Measurements from ENCODE around the gene ZNF326.

Gene ZNF326

GRCh38 chr1:89994805-89995597, at the start of gene ZNF326:
ZNF326 (plus strand) TSS chr1:89995110; CDS start chr1:89995258, 148 bp downstream.
- H3K27me3 ChIP-seq (ENCODE audit: control insufficient read depth in 2 of 2, insufficient read depth in 2 of 2, low read length in 2 of 2) = no peaks in the 10 kb centered on the region
- no peaks in the 10 kb centered on the region for H3K9me3 ChIP-seq (ENCODE audit: control insufficient read depth in 2 of 2, low read length in 2 of 2)
- H3K9ac ChIP-seq (ENCODE audit: low read depth in 1 of 2, low read length in 2 of 2) = peak within 1 kb of the TSS; percentile 94 to 95
- peak within 1 kb of the TSS; percentile 92 to 97 for H3K4me3 ChIP-seq (ENCODE audit: low read length in 2 of 2)
- peak within 1 kb of the TSS; percentile 97 to 100 for H3K27ac ChIP-seq (ENCODE audit: low read depth in 2 of 2, low read length in 2 of 2)
- H3K4me1 ChIP-seq (ENCODE audit: control insufficient read depth in 2 of 2, insufficient read depth in 2 of 2, low read length in 2 of 2) = peaks cover 30 to 46% of the 10 kb centered on the region in 2 donors
- H3K36me3 ChIP-seq (ENCODE audit: control insufficient read depth in 2 of 2, insufficient read depth in 2 of 2, low read length in 2 of 2) = peaks cover 7 to 8% of the 10 kb centered on the region in 2 donors

- no peak overlapping the region for H3K4me3 ChIP-seq (ENCODE audit: low read length in 2 of 2)
- no peaks in the 10 kb centered on the region for H3K27me3 ChIP-seq (ENCODE audit: control insufficient read depth in 2 of 2, insufficient read depth in 2 of 2, low read length in 2 of 2)
- peaks cover 6 to 37% of the 10 kb centered on the region in 2 donors for H3K4me1 ChIP-seq (ENCODE audit: control insufficient read depth in 2 of 2, insufficient read depth in 2 of 2, low read length in 2 of 2)
- H3K9me3 ChIP-seq (ENCODE audit: control insufficient read depth in 2 of 2, low read length in 2 of 2) = no peaks in the 10 kb centered on the region
- H3K36me3 ChIP-seq (ENCODE audit: control insufficient read depth in 2 of 2, insufficient read depth in 2 of 2, low read length in 2 of 2) = no peaks in the 10 kb centered on the region
- H3K9ac ChIP-seq (ENCODE audit: low read depth in 1 of 2, low read length in 2 of 2) = no peak overlapping the region
- no peak overlapping the region for H3K27ac ChIP-seq (ENCODE audit: low read depth in 2 of 2, low read length in 2 of 2)
Measured at GRCh38 chr1:89945852-89946476, 48.9 kb upstream of the ZNF326 start.

- Histone ChIP-seq H3K36me3 (ENCODE audit: control insufficient read depth in 2 of 2, insufficient read depth in 2 of 2, low read length in 2 of 2) (no peaks in the 10 kb centered on the region), H3K27ac (ENCODE audit: low read depth in 2 of 2, low read length in 2 of 2) (no peak overlapping the region), H3K9me3 (ENCODE audit: control insufficient read depth in 2 of 2, low read length in 2 of 2) (no peaks in the 10 kb centered on the region), H3K9ac (ENCODE audit: low read depth in 1 of 2, low read length in 2 of 2) (no peak overlapping the region), H3K4me3 (ENCODE audit: low read length in 2 of 2) (no peak overlapping the region), H3K27me3 (ENCODE audit: control insufficient read depth in 2 of 2, insufficient read depth in 2 of 2, low read length in 2 of 2) (no peaks in the 10 kb centered on the region), H3K4me1 (ENCODE audit: control insufficient read depth in 2 of 2, insufficient read depth in 2 of 2, low read length in 2 of 2) (peaks cover 6 to 37% of the 10 kb centered on the region in 2 donors)
Measured at GRCh38 chr1:89946532-89946931, 48.4 kb upstream of the ZNF326 start.

- H3K27ac ChIP-seq (ENCODE audit: low read depth in 2 of 2, low read length in 2 of 2) = no peak overlapping the region
- H3K4me1 ChIP-seq (ENCODE audit: control insufficient read depth in 2 of 2, insufficient read depth in 2 of 2, low read length in 2 of 2) = peaks cover 5 to 29% of the 10 kb centered on the region in 2 donors
- no peaks in the 10 kb centered on the region for H3K27me3 ChIP-seq (ENCODE audit: control insufficient read depth in 2 of 2, insufficient read depth in 2 of 2, low read length in 2 of 2)
- no peak overlapping the region for H3K9ac ChIP-seq (ENCODE audit: low read depth in 1 of 2, low read length in 2 of 2)
- H3K36me3 ChIP-seq (ENCODE audit: control insufficient read depth in 2 of 2, insufficient read depth in 2 of 2, low read length in 2 of 2) = no peaks in the 10 kb centered on the region
- H3K9me3 ChIP-seq (ENCODE audit: control insufficient read depth in 2 of 2, low read length in 2 of 2) = no peaks in the 10 kb centered on the region
- H3K4me3 ChIP-seq (ENCODE audit: low read length in 2 of 2) = no peak overlapping the region
Measured at GRCh38 chr1:89948722-89949345, 46.1 kb upstream of the ZNF326 start.

GRCh38 chr1:89949991-89950624, 44.8 kb upstream of the ZNF326 start:
- H3K4me3 ChIP-seq (ENCODE audit: low read length in 2 of 2) = no peak overlapping the region
- no peak overlapping the region for H3K9ac ChIP-seq (ENCODE audit: low read depth in 1 of 2, low read length in 2 of 2)
- H3K36me3 ChIP-seq (ENCODE audit: control insufficient read depth in 2 of 2, insufficient read depth in 2 of 2, low read length in 2 of 2) = no peaks in the 10 kb centered on the region
- peaks cover 7 to 26% of the 10 kb centered on the region in 2 donors for H3K4me1 ChIP-seq (ENCODE audit: control insufficient read depth in 2 of 2, insufficient read depth in 2 of 2, low read length in 2 of 2)
- no peaks in the 10 kb centered on the region for H3K27me3 ChIP-seq (ENCODE audit: control insufficient read depth in 2 of 2, insufficient read depth in 2 of 2, low read length in 2 of 2)
- no peaks in the 10 kb centered on the region for H3K9me3 ChIP-seq (ENCODE audit: control insufficient read depth in 2 of 2, low read length in 2 of 2)
- peak overlapping the region in 1 of 2 donors; percentile 49 for H3K27ac ChIP-seq (ENCODE audit: low read depth in 2 of 2, low read length in 2 of 2)

- H3K9ac ChIP-seq (ENCODE audit: low read depth in 1 of 2, low read length in 2 of 2) = no peak overlapping the region
- no peaks in the 10 kb centered on the region for H3K27me3 ChIP-seq (ENCODE audit: control insufficient read depth in 2 of 2, insufficient read depth in 2 of 2, low read length in 2 of 2)
- no peaks in the 10 kb centered on the region for H3K9me3 ChIP-seq (ENCODE audit: control insufficient read depth in 2 of 2, low read length in 2 of 2)
- peaks cover 7 to 26% of the 10 kb centered on the region in 2 donors for H3K4me1 ChIP-seq (ENCODE audit: control insufficient read depth in 2 of 2, insufficient read depth in 2 of 2, low read length in 2 of 2)
- H3K27ac ChIP-seq (ENCODE audit: low read depth in 2 of 2, low read length in 2 of 2) = peak overlapping the region in 1 of 2 donors; percentile 49
- H3K36me3 ChIP-seq (ENCODE audit: control insufficient read depth in 2 of 2, insufficient read depth in 2 of 2, low read length in 2 of 2) = no peaks in the 10 kb centered on the region
- no peak overlapping the region for H3K4me3 ChIP-seq (ENCODE audit: low read length in 2 of 2)
Measured at GRCh38 chr1:89950703-89951102, 44.2 kb upstream of the ZNF326 start.

GRCh38 chr1:89951766-89952604, 42.9 kb upstream of the ZNF326 start:
- H3K36me3 ChIP-seq (ENCODE audit: control insufficient read depth in 2 of 2, insufficient read depth in 2 of 2, low read length in 2 of 2) = no peaks in the 10 kb centered on the region
- H3K27ac ChIP-seq (ENCODE audit: low read depth in 2 of 2, low read length in 2 of 2) = no peak overlapping the region
- H3K4me3 ChIP-seq (ENCODE audit: low read length in 2 of 2) = no peak overlapping the region
- H3K27me3 ChIP-seq (ENCODE audit: control insufficient read depth in 2 of 2, insufficient read depth in 2 of 2, low read length in 2 of 2) = no peaks in the 10 kb centered on the region
- H3K4me1 ChIP-seq (ENCODE audit: control insufficient read depth in 2 of 2, insufficient read depth in 2 of 2, low read length in 2 of 2) = peaks cover 7 to 24% of the 10 kb centered on the region in 2 donors
- H3K9me3 ChIP-seq (ENCODE audit: control insufficient read depth in 2 of 2, low read length in 2 of 2) = no peaks in the 10 kb centered on the region
- no peak overlapping the region for H3K9ac ChIP-seq (ENCODE audit: low read depth in 1 of 2, low read length in 2 of 2)

GRCh38 chr1:89952605-89953130, 42.2 kb upstream of the ZNF326 start:
- Histone ChIP-seq H3K9me3 (ENCODE audit: control insufficient read depth in 2 of 2, low read length in 2 of 2) (no peaks in the 10 kb centered on the region), H3K36me3 (ENCODE audit: control insufficient read depth in 2 of 2, insufficient read depth in 2 of 2, low read length in 2 of 2) (no peaks in the 10 kb centered on the region), H3K27me3 (ENCODE audit: control insufficient read depth in 2 of 2, insufficient read depth in 2 of 2, low read length in 2 of 2) (no peaks in the 10 kb centered on the region), H3K4me1 (ENCODE audit: control insufficient read depth in 2 of 2, insufficient read depth in 2 of 2, low read length in 2 of 2) (peaks cover 7 to 21% of the 10 kb centered on the region in 2 donors), H3K4me3 (ENCODE audit: low read length in 2 of 2) (no peak overlapping the region), H3K27ac (ENCODE audit: low read depth in 2 of 2, low read length in 2 of 2) (peak overlapping the region; percentile 35 to 68), H3K9ac (ENCODE audit: low read depth in 1 of 2, low read length in 2 of 2) (no peak overlapping the region)

GRCh38 chr1:89953131-89953626, 41.7 kb upstream of the ZNF326 start:
- H3K4me3 ChIP-seq (ENCODE audit: low read length in 2 of 2) = no peak overlapping the region
- no peaks in the 10 kb centered on the region for H3K36me3 ChIP-seq (ENCODE audit: control insufficient read depth in 2 of 2, insufficient read depth in 2 of 2, low read length in 2 of 2)
- H3K27me3 ChIP-seq (ENCODE audit: control insufficient read depth in 2 of 2, insufficient read depth in 2 of 2, low read length in 2 of 2) = no peaks in the 10 kb centered on the region
- H3K9me3 ChIP-seq (ENCODE audit: control insufficient read depth in 2 of 2, low read length in 2 of 2) = no peaks in the 10 kb centered on the region
- peaks cover 7 to 19% of the 10 kb centered on the region in 2 donors for H3K4me1 ChIP-seq (ENCODE audit: control insufficient read depth in 2 of 2, insufficient read depth in 2 of 2, low read length in 2 of 2)
- H3K27ac ChIP-seq (ENCODE audit: low read depth in 2 of 2, low read length in 2 of 2) = peak overlapping the region; percentile 35 to 68
- no peak overlapping the region for H3K9ac ChIP-seq (ENCODE audit: low read depth in 1 of 2, low read length in 2 of 2)
